ENCODE data around the gene AKAP1.

GRCh38 chr17:57051886-57052361 lies 33.1 kb upstream of the AKAP1 start:
- TF ChIP-seq POLR2AphosphoS5 (IDR thresholded peaks at IDR 0.05; ENCODE audit: low read depth, low read length) (no peak), TAF1 (IDR thresholded peaks at IDR 0.05; ENCODE audit: low read depth, low read length) (no peak)
